AML-193 (cell line): ENCODE results near the gene RELL1.

Experiments
- DNase-seq, 2 experiments: peaks; one replicate each; lab custom pipeline; 2025; lab: John Stamatoyannopoulos, UW

RELL1 gene

DNA sequence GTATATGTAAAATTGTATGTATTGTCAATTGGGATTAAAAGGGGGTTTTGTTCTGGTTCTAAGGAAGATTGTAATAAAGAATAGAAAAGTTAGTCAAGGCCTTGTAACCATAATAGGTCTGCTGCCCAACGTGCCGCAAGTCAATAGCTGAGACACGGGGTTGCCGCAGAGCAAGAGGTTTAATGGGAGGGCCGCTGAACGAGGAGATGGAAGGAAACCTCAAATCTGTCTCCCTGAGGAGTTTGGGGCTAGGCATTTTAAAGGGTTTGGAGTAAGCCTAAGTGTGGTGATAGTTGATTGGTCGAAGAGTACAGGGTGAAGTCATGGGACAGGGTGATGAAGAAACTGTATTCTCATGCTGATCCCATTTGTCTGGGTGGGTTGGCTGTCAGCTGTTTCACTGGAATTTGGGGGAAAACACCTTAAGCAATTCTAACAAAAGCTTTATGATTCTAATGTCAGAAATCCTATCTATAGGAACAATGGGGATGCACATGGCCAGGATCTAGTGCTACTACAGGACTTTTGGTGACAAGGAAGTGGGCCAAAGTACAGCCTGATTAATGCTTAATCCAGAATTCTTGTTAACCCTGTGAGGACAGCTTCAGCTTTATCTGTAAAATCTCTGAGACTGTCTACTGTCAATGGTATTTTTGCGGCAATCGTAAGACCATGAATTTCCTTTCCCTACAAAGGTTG is 86.9 kb downstream of the RELL1 start:
- DNase-seq: no peak

- no peak for DNase-seq
These were observed 89.1 kb downstream of the RELL1 start for GRCh38 chr4:37597034-37597433.

DNA sequence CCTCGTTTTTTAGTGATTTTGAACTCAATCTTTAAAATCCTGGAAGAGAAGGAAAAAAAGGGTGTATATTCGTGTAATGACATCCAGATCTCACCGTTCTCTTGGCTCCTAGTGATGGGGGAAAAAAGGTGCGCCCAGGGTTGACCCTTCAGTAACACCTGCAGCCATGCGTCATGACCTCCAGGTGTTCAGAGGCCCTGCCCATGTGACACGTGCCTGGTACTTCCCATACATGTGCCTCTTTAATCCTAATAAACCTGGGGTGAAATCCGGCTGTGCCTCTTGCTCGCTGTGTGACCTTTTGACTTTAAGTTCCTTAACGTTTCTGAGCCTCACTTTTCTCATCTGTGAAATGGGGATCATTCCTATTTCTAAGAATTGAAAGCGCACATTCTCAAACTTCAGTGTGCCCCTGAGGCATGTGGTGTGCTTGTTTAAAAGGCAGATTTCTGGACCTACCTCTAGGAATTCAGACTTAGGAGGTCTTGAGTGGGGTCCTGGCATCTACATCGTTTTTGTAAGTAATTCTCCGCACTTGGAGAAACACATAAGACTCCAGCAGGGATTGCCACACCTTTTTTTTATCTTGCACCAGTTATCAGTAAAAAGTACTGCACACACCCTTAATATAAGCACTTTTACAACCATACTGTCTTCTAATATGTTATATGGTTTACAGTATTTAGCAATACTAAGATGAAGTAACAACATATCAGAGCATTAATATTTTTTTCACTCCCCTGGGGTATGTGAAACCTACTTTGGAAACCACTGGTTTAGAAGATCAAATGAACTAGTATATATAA is 90.1 kb downstream of the RELL1 start:
- DNase-seq: peak in 1 of 2 experiments; percentile 7

DNA sequence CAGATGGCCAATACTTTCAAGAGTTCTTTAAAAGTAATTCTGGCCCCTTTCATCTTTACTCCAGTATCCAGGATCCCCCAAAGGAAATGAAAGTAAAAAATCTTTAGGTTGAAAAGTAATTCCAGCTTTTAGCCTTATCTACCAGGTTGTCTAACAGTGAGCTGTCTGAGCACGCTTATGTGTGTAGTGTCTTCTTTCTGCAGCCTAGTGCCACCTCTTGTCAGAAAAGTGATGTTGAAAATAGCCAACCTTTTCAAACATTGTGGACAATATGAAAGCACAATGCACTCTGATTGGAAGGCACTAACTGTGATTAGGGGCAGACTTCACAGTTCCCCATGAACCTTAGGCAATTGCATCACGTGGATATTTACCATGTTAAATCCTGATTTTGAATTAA is 92.1 kb downstream of the RELL1 start:
- no peak for DNase-seq

DNA sequence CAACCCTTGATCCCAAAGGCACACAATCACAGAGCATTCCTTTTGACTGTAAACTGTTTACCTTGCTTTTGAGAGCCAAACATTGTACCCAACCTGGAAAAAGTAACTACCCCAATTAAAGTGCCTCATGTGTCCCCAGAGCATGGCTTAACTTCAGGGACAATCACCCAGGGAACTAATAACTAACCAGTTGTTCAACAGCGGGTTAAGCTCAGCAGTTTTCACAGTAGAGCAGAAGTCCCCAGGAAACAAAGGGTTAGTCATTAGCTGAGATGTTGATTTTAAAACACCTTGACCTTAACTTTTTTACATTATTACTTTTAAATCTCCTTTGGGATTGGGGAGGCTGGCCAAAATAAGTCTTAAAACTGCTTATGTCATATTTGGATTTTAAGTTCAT is 94.8 kb downstream of the RELL1 start:
- DNase-seq: no peak

DNA sequence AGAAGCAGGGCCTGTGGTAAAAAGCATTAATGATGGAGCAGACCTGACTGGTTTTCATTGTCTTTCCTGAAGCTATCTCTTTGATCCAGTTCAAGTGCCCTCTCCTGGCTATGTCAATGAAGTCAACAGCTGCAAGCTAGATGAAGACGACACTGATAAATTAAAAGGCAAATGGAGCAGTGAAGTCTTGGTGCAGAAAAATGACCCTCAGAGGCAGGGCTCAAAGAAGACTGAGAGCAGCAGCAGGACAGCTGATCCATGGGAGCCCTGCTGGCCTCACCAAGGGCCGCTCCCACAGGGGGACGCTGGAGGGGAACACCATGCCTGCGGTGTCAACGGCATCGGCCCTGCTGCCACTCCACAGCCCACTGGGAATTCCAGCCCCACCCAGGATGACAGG is 96.2 kb downstream of the RELL1 start:
- DNase-seq: no peak

DNA sequence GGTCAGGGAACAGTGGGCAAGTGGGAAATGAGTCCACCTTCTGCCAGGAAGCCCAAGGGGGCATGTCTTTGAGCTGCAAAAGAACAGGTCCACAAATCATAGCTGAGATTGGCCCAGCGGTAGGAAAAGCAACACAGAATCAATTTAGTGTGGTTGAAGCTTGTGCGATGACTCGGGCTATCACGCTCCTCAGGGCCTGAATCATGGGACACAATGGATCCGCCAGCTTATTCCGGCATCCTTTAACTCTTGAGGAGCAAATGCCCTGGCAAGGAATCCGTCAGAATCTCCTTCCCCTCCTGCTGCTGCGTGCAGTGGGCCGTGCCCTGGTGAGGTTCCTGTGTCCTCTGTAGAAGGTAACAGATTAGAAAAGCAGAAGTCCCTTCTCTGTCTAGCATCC is 98.0 kb downstream of the RELL1 start:
- DNase-seq: no peak

DNA sequence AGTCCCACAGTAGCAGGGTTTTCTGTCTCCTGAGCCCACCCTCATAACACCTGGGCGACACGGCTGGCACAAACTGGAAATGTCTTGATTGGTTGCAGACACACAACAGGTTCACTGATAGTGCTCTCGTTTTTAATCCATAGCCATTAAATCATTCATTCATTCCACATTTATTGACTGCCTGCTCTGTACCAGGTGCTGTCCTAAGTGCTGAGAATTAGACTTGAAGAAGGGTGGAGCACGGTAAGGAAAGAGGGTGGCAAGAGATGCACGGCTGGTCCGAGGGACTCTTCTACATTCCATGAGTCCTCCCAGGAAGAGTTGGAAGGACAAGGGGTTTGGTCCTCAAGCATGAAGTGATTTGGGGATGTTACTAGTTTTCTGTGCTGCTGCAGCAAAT is 100.0 kb downstream of the RELL1 start:
- no peak for DNase-seq

- no peak for DNase-seq
These were observed 101.6 kb downstream of the RELL1 start for GRCh38 chr4:37584493-37585060.

DNA sequence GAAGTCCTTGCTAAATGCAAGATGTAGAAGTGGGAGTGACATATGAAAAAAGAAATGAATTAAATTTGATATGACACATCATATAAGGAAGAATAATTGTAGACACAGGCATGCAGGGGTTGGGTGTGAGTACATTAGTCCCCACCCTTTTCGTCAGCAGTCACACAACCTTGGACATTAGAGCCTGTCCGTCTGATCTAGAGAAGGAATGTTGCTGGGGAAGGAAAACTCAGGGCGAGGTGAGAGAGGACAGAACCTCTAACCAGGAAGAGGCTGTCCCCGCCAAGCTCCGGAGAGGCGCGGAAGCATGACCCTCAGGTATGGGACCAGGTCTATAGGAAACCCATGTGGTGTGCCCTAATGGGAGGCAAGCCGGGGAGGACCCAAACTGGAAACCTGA is 102.1 kb downstream of the RELL1 start:
- no peak for DNase-seq

DNA sequence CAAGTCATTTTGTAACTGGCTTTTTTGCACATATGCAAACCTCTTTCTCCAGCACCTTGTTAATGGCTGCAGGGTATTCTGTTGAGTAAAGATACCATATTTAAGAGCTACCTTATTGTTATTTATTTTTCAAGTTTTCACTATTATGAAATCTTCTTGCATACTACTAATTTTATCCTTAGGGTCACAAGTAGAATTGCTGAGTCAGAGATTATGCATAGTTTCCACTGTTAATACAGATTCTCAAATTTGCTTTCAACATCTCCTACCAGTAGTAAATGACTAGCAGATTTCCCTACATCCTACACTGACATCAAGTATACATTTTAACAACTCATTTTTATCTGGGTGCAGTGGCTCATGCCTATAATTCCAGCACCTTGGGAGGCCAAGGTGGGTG is 112.6 kb downstream of the RELL1 start:
- no peak for DNase-seq

- DNase-seq: no peak
These were observed 117.7 kb downstream of the RELL1 start for GRCh38 chr4:37568489-37568888.

- DNase-seq: peak in 1 of 2 experiments; percentile 9
These were observed 118.3 kb downstream of the RELL1 start for GRCh38 chr4:37567836-37568235.

DNA sequence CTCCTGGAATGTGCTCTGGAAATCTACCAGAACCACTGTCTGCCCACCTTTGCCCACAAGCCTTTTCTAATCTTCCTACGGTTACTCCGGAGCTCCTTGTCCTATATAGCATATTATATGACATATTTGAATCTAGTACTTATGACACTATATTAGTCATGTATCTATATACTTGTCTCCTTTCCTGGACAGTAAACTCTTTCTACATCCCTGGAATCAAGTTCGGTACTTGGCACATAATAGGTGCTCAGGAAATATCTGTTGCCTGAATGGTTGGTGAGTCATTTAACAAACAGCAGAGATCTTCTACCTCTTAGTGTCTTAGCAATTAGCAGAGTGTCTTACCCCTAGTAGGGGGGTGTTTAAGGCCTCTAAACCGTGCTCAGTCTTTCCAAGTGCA is 123.6 kb downstream of the RELL1 start:
- DNase-seq: no peak

- no peak for DNase-seq
These were observed 124.4 kb downstream of the RELL1 start for GRCh38 chr4:37561803-37562207.

DNA sequence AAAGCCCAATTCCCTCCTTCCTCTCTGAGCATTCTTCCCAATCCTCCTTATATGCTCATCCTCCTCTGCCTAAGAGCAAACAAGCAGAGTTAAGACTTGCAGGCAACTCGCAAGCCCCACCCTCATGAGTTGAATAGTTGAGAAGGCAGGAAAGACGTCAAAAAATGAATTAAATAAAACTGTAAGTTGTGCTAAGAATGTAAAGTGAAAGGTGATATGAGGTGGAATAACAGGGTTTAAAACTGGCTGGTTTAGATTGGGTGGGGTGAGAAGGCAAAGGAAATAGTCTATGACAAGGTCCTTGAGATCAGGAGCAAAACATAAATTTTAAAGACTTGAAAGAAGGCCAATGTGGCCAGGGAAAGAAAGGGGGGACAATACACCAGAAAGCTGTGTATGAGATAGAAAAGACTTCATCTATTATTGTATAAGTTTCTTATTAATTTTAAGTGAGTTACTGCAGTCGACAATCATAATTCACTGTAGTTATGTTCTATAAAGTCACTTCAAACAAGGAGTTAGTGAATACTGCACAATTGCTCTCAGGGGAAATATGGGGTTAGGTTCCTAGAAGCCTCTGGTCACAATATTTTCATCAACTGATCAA is 124.9 kb downstream of the RELL1 start:
- no peak for DNase-seq
